T1000 (cell line): Measurements from ENCODE around the gene SLC4A1AP.
A peak's percentile ranks its signal among the peaks of the same experiment; 100 is the strongest.
"Not testable (repeated sequence)": the region's sequence is repeated elsewhere in the genome, so short reads cannot be mapped to it uniquely, and the experiment has no call there.

Experiments used
- DNase-seq: peaks from one replicate; lab custom pipeline; 2025; ENCODE audit warnings: mixed read lengths; lab: John Stamatoyannopoulos, UW

The SLC4A1AP gene

GRCh38 chr2:27652790-27653189, 10.9 kb upstream of the SLC4A1AP start:
- no peak for DNase-seq

- no peak for DNase-seq
Observed at GRCh38 chr2:27653397-27653796, 10.3 kb upstream of the SLC4A1AP start.

- DNase-seq = no peak
Observed at GRCh38 chr2:27655155-27655951, 8.3 kb upstream of the SLC4A1AP start.

- no peak for DNase-seq
Observed at GRCh38 chr2:27661371-27661770, 2.3 kb upstream of the SLC4A1AP start.

- no peak for DNase-seq
Observed at GRCh38 chr2:27664154-27664574, 475 bp downstream of the SLC4A1AP start.

- no peak for DNase-seq
Observed at GRCh38 chr2:27664622-27665363, 1.1 kb downstream of the SLC4A1AP start.

- DNase-seq = no peak
Observed at GRCh38 chr2:27667446-27667845, 3.8 kb downstream of the SLC4A1AP start.

GRCh38 chr2:27671235-27671634, 7.5 kb downstream of the SLC4A1AP start:
- DNase-seq = no peak

- no peak for DNase-seq
Observed at GRCh38 chr2:27672723-27673486, 9.2 kb downstream of the SLC4A1AP start.

GRCh38 chr2:27680571-27680970, 16.9 kb downstream of the SLC4A1AP start:
- no peak for DNase-seq

- no peak for DNase-seq
Observed at GRCh38 chr2:27681841-27682240, 18.2 kb downstream of the SLC4A1AP start.

GRCh38 chr2:27682334-27682771, 18.7 kb downstream of the SLC4A1AP start:
- peak; percentile 2 for DNase-seq

GRCh38 chr2:27683390-27684071, 19.8 kb downstream of the SLC4A1AP start:
- peak; percentile 55 for DNase-seq

- DNase-seq = not testable (repeated sequence)
Observed at GRCh38 chr2:27685006-27685405, 21.3 kb downstream of the SLC4A1AP start.

GRCh38 chr2:27685577-27685976, 21.9 kb downstream of the SLC4A1AP start:
- no peak for DNase-seq

GRCh38 chr2:27687232-27687631, 23.5 kb downstream of the SLC4A1AP start:
- DNase-seq = no peak

- no peak for DNase-seq
Observed at GRCh38 chr2:27689424-27689823, 25.7 kb downstream of the SLC4A1AP start.

- DNase-seq = no peak
Observed at GRCh38 chr2:27690052-27690451, 26.4 kb downstream of the SLC4A1AP start.

- no peak for DNase-seq
Observed at GRCh38 chr2:27697660-27698059, 34.0 kb downstream of the SLC4A1AP start.

- DNase-seq = no peak
Observed at GRCh38 chr2:27701676-27702075, 38.0 kb downstream of the SLC4A1AP start.

GRCh38 chr2:27702302-27702701, 38.6 kb downstream of the SLC4A1AP start:
- DNase-seq = no peak
